Measurements from ENCODE around the gene RCSD1.

DNA sequence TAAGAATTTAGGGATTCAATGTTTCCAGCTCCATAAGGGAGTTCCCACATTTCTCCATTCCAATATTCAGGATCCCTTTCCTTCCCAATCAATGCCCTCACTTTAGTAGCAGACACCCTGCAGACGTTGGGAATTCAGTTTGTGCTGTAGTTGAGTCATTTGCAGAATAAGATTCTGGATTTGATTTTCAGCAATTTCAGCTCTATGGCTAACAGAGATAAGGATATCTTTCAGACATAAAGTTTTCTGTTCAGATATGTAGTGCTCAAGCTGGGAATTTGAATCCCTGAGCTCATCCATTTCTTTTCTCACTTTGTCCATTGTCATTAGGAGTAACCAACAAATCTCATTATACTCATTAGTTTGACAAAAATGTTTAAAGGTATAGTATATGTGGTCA is 104.8 kb downstream of the RCSD1 start:
- TF ChIP-seq CTCF (IDR thresholded peaks at IDR 0.05) (no peak), POLR2AphosphoS5 (IDR thresholded peaks at IDR 0.05) (no peak)
